Activated CD8-positive, alpha-beta memory T cell treated with anti-CD3 and anti-CD28 coated beads, Interleukin-2, amount 50 U/mL, for 24 hours (primary cell): Measurements from ENCODE around the gene CNTNAP5.

Source experiments
- DNase-seq: peaks from one replicate; pipeline ENCODE4 v3.0.0-alpha.2; 2020; ENCODE audit errors: extremely low read depth

CNTNAP5 gene

GRCh38 chr2:124025171-124025580 lies at the start of gene CNTNAP5:
Gene CNTNAP5 (plus strand): TSS chr2:124025287. CDS start chr2:124025651, 364 bp downstream.
- no peak for DNase-seq

GRCh38 chr2:123976054-123976648 lies 48.9 kb upstream of the CNTNAP5 start:
- no peak for DNase-seq

- no peak for DNase-seq
These were observed 31.3 kb upstream of the CNTNAP5 start for GRCh38 chr2:123993728-123994323.

- DNase-seq: no peak
These were observed 25.4 kb upstream of the CNTNAP5 start for GRCh38 chr2:123999681-124000080.

GRCh38 chr2:124001696-124002430 lies 23.2 kb upstream of the CNTNAP5 start:
- no peak for DNase-seq

GRCh38 chr2:124018890-124019289 lies 6.2 kb upstream of the CNTNAP5 start:
- DNase-seq: no peak

- no peak for DNase-seq
These were observed 421 bp upstream of the CNTNAP5 start for GRCh38 chr2:124024561-124025170.

GRCh38 chr2:124025891-124026434 lies 876 bp downstream of the CNTNAP5 start:
- DNase-seq: no peak

GRCh38 chr2:124026503-124026902 lies 1.4 kb downstream of the CNTNAP5 start:
- DNase-seq: no peak

- DNase-seq: no peak
These were observed 2.1 kb downstream of the CNTNAP5 start for GRCh38 chr2:124027182-124027581.

GRCh38 chr2:124032799-124033198 lies 7.7 kb downstream of the CNTNAP5 start:
- no peak for DNase-seq

GRCh38 chr2:124034265-124034664 lies 9.2 kb downstream of the CNTNAP5 start:
- DNase-seq: no peak

- no peak for DNase-seq
These were observed 9.9 kb downstream of the CNTNAP5 start for GRCh38 chr2:124035001-124035400.

GRCh38 chr2:124039032-124039431 lies 13.9 kb downstream of the CNTNAP5 start:
- DNase-seq: no peak

GRCh38 chr2:124039762-124040291 lies 14.7 kb downstream of the CNTNAP5 start:
- no peak for DNase-seq

- DNase-seq: no peak
These were observed 20.8 kb downstream of the CNTNAP5 start for GRCh38 chr2:124045894-124046293.

- DNase-seq: no peak
These were observed 21.2 kb downstream of the CNTNAP5 start for GRCh38 chr2:124046332-124046731.

- no peak for DNase-seq
These were observed 23.0 kb downstream of the CNTNAP5 start for GRCh38 chr2:124048102-124048501.

- no peak for DNase-seq
These were observed 23.6 kb downstream of the CNTNAP5 start for GRCh38 chr2:124048664-124049063.

- DNase-seq: no peak
These were observed 24.0 kb downstream of the CNTNAP5 start for GRCh38 chr2:124049136-124049535.

GRCh38 chr2:124050833-124051497 lies 25.9 kb downstream of the CNTNAP5 start:
- DNase-seq: no peak

- no peak for DNase-seq
These were observed 28.7 kb downstream of the CNTNAP5 start for GRCh38 chr2:124053796-124054195.
